IPS-18c (cell line): ENCODE data around the gene OXA1L.
"Not testable (repeated sequence)": the region's sequence is repeated elsewhere in the genome, so short reads cannot be mapped to it uniquely, and the experiment has no call there.

Source experiments
- H3K4me3 ChIP-seq: 2 replicates; pipeline ENCODE4 v1.7.0; 2013; ENCODE audit warnings: low read depth, mild to moderate bottlenecking, low read length, moderate library complexity; ENCODE audit not compliant: insufficient read depth
- H3K9me3 ChIP-seq: one replicate; pipeline ENCODE4 v1.6.1; 2013; ENCODE audit warnings: mild to moderate bottlenecking, low read length, moderate library complexity; ENCODE audit not compliant: control insufficient read depth, insufficient read depth

The OXA1L gene

GRCh38 chr14:22757972-22758650, 8.4 kb upstream of the OXA1L start:
- not testable (repeated sequence) for H3K9me3 ChIP-seq, H3K4me3 ChIP-seq

- Histone ChIP-seq H3K4me3 (no peak overlapping the region), H3K9me3 (peaks cover 3% of the 10 kb centered on the region)
These were observed 4.8 kb upstream of the OXA1L start for GRCh38 chr14:22761734-22762133.

DNA sequence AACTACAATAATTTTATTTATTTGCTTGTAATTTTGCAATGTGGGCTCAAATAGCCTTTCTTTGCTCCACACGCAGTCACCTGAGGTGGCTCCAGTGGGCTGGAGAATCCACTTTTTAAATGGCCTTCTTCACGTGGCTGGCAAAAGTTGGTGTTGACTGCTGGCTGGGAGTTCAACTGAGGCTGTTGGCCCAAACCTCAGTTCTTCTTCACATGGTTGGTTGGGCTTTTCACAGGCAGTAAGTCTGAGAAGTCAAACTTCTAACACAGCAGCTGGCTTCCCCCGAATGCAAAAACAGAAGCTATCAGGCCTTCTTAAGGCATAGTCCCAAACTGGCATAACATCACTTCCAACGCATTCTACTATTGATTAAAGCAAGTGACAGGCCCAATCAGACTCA, 2.1 kb upstream of the OXA1L start:
- no peak overlapping the region for H3K4me3 ChIP-seq

GRCh38 chr14:22767323-22767589, 768 bp downstream of the OXA1L start:
- peaks cover 2% of the 10 kb centered on the region for H3K9me3 ChIP-seq

More for the DNA sequence above, 2.1 kb upstream of the OXA1L start:
- peaks cover 3% of the 10 kb centered on the region for H3K9me3 ChIP-seq

DNA sequence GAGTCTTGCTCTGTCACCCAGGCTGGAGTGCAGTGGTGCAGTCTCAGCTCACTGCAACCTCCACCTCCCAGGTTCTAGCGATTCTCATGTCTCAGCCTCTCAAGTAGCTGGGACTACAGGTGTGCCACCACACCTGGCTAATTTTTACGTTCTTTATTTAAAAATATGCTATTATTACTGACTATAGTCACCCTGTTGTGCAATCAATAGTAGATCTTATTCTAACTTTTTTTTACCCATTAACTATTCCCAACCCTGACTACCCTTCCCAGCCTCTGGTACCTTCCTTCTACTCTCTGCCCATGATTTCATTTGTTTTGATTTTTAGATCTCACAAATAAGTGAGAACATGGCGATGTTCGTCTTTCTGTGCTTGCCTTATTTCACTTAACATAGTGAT, 2.5 kb downstream of the OXA1L start:
- no peak overlapping the region for H3K4me3 ChIP-seq
- peaks cover 2% of the 10 kb centered on the region for H3K9me3 ChIP-seq

More at GRCh38 chr14:22767323-22767589, 768 bp downstream of the OXA1L start:
- H3K4me3 ChIP-seq: peak overlapping the region; percentile 97

- Histone ChIP-seq H3K9me3 (peaks cover 2% of the 10 kb centered on the region), H3K4me3 (no peak overlapping the region)
These were observed 2.9 kb downstream of the OXA1L start for GRCh38 chr14:22769369-22769768.

DNA sequence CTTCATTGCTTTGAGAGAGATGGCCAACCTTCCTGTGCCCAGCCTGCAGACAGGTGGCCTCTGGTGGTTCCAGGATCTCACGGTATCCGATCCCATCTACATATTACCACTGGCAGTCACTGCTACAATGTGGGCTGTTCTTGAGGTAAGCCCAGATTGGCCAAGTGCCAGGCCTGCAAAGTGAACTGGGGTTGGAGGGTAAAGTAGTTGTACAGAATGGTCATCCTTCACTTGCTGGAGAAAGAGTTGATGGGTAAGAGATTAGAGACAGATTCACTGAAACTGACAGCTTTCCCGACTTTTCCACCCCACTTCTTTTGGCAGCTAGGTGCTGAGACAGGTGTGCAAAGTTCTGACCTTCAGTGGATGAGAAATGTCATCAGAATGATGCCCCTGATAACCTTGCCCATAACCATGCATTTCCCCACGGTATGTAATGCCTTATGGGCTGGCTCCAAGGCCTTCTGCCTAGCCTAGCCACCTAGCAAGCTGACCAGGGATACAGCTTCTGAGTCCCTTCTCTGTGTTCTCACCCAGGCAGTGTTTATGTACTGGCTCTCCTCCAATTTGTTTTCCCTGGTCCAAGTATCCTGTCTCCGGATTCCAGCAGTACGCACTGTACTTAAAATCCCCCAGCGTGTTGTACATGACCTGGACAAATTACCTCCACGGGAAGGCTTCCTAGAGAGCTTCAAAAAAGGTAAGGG, 4.1 kb downstream of the OXA1L start:
- Histone ChIP-seq H3K4me3 (no peak overlapping the region), H3K9me3 (peaks cover 2% of the 10 kb centered on the region)

GRCh38 chr14:22772725-22773124, 6.2 kb downstream of the OXA1L start:
- Histone ChIP-seq H3K4me3 (no peak overlapping the region), H3K9me3 (peaks cover 2% of the 10 kb centered on the region)

DNA sequence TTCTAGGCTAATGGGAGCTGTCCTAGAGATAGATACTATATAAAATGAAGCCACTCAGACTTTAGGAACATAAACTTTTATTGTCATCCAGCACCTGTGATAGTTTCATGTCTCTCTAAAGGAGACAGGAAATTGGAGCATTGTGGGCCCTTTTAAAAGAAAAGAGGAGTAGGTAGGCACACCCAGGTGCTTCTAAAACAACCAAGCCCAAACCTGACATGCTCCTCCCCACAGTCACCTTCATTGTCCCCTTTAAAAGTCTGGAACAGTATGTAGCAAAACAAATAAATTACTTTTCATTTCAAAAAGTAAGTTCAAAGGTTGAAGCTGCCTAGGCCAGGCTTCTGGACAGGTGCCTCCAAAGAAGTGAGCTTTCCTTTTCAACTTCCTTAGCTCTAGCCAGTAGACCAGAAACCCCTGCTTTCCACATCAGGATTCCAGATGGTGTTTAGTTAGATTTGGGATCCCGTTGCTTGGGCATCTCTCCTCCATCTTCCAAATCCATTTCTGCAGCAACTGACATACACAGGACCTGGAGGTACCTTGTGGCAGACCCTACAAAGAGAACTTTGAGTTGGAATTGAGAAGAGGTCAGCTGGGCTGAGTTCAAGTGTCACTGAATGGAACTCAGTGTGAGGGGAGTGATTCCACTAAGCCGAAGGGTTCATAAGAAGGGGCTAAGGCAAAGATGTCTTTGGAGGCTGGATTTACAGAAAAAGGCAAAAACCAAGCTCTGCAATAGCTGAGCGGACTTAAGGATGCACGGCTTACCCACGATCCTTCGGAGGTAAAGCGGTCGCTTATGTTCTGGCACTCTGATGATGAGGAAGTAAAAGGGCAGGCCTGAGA, 6.9 kb downstream of the OXA1L start:
- Histone ChIP-seq H3K4me3 (no peak overlapping the region), H3K9me3 (peaks cover 2% of the 10 kb centered on the region)

GRCh38 chr14:22774011-22774706, 7.7 kb downstream of the OXA1L start:
- Histone ChIP-seq H3K4me3 (no peak overlapping the region), H3K9me3 (peaks cover 2% of the 10 kb centered on the region)

DNA sequence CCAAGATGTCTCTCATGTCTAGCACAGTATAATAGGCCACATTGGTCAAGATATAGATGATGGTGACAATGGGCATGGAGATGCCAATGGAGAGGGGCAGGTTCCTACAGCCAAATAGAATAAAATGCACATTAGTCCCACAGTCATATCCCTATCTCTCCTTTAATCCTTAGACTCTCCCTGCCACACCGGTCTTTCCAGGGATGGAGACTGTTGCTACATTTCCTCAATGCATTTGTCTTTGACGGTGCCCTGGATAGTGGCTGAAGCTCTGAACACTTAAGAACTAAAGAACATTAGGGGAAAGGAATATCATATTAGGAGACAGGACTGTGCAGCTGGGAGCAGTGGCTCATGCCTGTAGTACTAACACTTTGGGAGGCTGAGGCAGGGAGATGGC, 9.7 kb downstream of the OXA1L start:
- Histone ChIP-seq H3K4me3 (no peak overlapping the region), H3K9me3 (no peaks in the 10 kb centered on the region)

DNA sequence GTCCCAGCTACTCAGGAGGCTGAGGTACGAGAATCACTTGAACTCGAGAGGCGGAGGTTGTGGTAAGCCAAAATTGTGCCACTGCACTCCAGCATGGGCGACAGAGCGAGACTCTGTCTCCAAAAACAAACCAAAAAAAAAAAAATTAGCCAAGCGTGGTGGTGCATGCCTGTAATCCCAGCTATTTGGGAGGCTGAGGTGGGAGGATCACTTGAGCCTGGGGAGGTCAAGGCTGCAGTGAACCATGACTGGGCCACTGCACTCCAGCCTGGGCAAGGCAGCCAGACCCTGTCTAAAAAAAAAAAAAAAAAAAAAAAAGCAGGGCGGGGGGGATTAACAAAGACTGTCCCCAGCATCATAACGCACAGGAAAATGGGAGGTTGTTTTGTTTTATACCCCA, 10.4 kb downstream of the OXA1L start:
- H3K4me3 ChIP-seq, H3K9me3 ChIP-seq: not testable (repeated sequence)

DNA sequence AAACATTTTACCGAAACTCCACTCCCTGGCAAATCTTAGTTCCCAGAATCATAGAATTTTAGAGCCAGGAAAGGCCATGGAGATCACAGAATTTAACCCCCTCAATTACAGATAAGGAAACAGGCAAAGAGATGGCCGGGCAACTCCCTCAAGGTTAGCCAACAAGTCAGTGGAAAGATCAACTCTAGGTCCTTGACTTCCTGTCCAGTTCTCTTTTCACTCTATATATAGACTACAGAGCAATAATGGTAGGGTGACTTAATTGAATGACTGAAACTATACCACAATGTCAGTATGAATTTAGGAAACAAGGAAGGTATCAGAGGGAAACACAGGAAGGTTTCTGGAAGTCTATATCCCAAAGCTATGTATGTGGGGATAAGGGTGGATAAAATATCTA, 11.6 kb downstream of the OXA1L start:
- Histone ChIP-seq H3K4me3 (no peak overlapping the region), H3K9me3 (no peaks in the 10 kb centered on the region)

DNA sequence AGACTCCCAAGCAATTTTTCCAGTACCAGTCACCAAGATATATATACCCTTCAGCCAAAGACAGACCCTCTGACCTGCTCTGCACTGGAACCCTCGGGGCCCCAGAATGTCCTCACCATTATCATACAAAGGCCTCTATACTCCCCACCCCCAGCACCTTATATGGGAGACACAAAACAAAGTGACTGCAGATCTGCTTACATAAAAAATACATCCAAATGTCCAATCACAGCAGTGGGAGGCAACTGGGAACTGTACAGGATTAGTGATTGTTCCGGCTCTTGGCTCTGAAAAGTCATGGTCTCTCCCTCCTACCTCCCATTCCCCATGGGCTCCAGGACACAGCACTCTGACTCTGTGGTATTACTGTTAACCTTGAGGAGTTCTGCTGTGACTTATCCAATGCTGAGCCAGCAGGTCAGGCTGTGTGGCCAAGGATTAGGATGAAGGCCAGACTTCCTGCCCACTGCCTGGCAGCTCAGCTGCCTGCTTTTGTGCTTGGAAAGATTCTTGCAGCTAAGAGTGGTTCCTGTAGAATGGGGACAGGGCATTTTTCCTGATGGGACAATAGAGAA, 13.7 kb downstream of the OXA1L start:
- H3K9me3 ChIP-seq: peaks cover 5% of the 10 kb centered on the region
- no peak overlapping the region for H3K4me3 ChIP-seq

DNA sequence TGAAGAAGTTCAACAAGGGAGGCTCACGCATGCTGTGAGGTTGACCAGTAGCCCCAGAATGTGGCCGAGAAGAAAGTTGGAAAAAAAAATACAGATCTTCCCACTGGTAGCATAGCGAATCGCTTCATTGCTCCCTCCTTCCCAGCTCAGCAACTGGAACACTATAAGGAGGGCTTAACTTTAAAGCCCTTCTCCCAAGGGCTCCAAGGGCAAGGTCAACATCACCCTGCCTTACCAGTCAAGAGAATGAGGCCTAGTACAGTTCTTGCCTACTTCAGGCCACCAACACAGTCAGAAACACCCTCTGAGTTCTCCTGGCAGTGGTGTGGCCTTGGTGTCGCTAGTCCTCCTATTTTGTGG, 14.4 kb downstream of the OXA1L start:
- H3K9me3 ChIP-seq: peaks cover 5% of the 10 kb centered on the region
- H3K4me3 ChIP-seq: no peak overlapping the region

- no peak overlapping the region for H3K4me3 ChIP-seq
- peaks cover 5% of the 10 kb centered on the region for H3K9me3 ChIP-seq
These were observed 15.0 kb downstream of the OXA1L start for GRCh38 chr14:22781301-22781991.

DNA sequence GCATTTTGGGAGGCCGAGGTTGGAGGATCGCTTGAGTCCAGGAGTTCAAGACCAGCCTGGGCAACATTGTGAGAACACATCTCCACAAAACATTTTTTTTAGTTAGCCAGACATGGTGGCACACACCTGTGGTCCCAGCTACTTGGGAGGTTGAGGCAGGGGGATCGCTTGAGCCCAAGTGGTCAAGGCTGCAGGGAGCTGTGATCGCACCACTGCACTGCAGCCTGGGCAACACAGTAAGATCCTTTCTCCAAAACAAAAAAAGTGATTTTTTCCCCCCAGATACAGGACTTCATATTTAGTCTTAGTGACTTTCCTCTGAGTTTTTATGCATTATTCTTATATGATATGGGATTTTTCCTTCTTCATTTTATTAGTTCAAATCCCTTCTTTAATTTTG, 20.2 kb downstream of the OXA1L start:
- H3K4me3 ChIP-seq: no peak overlapping the region
- peaks cover 7% of the 10 kb centered on the region for H3K9me3 ChIP-seq
